HL-60/S4 treated with phorbol 12-myristate 13-acetate at 8.2 ng/mL for 4 days and 3 days (cell line): ENCODE measurements around the gene RALGAPB.

ENCODE experiments used
- in situ Hi-C: fragments of 300-500 bp; cut with MboI; formaldehyde crosslinking; loops from 2 replicates; pipeline ENCODE4 v1.15.0; 2022; ENCODE audit warnings: low sequenced_read_pairs

RALGAPB gene

DNA sequence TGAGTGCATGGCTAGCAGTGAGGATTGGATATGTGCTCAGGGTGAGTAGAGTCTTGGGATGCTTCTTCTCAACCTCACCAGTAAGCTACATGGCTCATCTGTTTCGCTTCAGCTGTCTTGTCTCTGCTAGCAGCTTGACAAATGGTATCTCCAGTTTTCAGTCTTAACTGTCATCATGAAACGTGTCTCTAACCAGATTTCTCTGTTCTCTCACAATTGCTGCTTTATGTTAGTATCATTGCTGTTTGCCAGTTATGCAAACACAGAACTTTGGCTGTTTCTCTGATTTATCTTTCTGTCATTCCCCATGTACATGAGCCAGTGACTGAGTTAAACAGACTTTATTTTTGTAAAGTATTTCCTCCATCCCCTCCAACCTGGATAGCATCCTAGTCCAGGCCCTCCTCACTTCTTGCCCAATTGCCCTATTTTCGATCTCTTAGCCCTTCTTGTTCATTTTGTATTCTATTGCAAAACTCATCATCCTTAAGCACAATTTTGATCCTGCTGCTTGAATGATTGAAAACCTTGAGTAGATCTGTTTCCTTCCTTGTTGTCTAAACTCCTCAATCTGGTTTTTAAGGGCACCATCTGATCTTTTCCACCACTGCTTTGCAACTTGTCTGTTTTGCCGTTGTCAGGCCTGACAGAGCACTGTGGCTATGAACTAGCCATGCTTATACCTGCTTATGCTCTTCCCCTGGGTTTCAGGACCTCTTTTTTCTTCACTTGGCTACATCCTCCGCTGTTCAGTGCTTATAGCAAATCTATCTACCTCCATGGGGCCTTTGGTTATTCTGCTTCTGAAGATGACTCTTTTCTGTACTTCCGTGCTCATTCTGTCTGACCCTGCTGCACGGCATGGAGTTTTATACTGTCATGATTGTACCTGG is 70.6 kb downstream of the RALGAPB start:
- in situ Hi-C loops: no loop called here

DNA sequence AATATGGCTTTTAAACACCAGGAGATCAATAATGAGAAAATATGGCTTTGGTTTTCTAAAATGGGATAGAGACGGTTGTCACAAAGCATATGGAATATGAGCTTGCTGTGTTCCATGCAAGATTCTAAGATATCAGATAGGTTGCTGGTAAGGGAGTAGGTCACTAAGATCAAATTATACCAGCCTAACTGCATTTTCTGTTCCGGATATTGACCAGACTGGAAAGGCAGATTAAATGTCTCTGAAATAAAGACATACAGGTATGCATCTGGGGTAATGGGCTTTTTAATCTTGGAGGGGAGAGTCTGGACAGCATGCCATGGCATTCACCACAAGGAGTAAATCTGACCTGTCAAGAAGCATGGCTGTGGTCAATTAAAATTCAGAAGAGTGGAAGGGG is 73.1 kb downstream of the RALGAPB start:
- in situ Hi-C loops: no loop called here

GRCh38 chr20:38547288-38548085 is 74.8 kb downstream of the RALGAPB start:
- in situ Hi-C loops: no loop called here

DNA sequence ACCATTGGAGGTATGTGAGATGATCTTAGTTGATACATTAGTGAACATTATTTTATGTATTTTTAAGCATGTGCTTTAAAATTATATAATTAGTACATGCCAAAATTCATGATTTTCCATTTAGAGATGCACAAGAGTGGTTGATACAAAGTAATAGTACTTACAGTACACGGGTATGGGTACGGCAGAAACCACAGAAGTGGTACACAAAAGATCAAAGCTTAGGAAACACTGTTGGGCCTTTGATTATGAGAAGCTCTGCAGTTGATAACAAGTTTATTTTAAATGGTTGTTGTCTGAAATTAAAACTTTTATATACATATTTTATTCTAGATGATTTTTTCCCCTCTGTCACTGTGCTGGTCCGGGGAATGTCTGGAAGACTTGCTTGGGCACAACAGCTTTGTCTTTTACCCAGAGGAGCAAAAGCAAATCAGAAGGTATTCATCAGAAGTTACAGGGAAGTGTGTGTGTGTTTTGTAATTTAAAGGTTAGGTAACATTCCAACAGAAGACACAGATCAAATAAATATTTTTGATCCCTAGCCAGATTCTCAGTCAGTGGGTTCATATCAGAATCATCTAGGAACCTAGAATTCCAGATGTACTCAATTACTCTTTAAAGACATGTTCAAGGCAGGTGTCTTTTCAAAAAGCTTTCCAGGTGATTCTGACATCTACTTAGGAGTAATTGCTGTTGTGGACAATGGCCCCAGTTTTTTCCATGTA is 75.9 kb downstream of the RALGAPB start:
- in situ Hi-C loops: no loop called here

GRCh38 chr20:38550274-38550673 is 77.6 kb downstream of the RALGAPB start:
- in situ Hi-C loops: no loop called here

DNA sequence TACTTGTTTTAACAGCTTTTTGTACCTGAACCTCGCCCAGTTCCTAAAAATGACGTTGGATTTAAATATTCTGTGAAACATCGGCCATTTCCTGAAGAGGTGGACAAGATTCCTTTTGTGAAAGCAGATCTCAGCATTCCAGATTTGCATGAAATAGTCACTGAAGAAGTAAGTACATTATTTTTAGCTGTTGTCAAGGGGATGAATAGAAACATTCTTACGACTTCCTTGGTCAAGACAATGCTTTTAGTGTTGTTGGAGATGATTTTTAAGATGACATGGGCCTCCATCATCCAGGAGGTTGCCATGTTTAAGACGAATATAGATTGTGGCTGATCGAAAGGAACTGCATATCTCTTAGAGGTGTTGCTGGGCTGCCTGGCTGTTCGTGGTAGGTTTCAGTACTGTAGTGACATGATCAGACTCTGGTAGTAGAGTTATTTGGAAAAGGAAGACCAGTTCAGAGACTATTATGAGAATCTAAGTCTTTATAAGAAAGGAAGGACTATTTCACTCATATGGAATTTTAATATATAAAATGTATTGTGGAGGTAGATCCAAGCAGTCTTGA is 78.5 kb downstream of the RALGAPB start:
- in situ Hi-C loops: no loop called here

GRCh38 chr20:38554986-38555385 is 82.3 kb downstream of the RALGAPB start:
- in situ Hi-C loops: no loop called here

GRCh38 chr20:38555395-38555794 is 82.8 kb downstream of the RALGAPB start:
- in situ Hi-C loops: no loop called here

- in situ Hi-C loops: no loop called here
These were observed 84.5 kb downstream of the RALGAPB start for GRCh38 chr20:38557174-38557573.

DNA sequence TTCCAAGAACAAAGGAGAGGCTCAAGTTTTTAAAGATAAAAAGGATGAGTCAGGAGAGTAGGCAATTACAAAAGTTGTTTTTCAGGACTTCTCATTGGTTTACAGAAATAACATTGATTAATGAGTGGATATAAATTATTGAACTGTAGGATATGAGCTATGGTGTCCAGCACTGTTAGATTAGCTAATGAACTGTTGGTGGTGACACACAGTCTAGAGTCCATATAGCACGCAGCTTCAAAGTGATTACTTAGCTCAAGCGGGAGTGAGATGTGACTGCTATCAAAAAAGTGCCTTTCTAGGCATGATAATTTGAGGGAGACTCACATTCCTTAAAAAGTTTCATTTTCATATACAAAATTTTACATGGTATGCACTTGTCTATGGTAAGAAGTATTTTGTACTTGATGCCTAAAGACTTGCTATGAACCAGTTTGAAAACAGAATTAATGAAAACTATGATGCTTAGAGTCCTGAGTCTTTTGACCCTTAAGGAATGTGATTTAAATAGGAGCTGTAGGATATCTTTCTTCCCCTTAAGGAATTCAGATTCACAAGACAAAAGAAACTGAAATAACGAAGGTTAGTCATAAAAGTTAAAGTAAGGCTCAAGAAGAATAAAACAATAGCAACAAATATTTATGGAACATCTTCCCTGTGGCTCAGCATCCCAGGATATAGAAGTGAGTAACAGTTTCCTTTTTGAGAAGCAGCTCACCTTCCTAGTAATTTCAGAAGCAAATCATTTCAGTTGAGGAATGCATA is 86.1 kb downstream of the RALGAPB start:
- in situ Hi-C loops: no loop called here

GRCh38 chr20:38559764-38560163 is 87.1 kb downstream of the RALGAPB start:
- in situ Hi-C loops: no loop called here

- in situ Hi-C loops: no loop called here
These were observed 91.3 kb downstream of the RALGAPB start for GRCh38 chr20:38563802-38564431.

DNA sequence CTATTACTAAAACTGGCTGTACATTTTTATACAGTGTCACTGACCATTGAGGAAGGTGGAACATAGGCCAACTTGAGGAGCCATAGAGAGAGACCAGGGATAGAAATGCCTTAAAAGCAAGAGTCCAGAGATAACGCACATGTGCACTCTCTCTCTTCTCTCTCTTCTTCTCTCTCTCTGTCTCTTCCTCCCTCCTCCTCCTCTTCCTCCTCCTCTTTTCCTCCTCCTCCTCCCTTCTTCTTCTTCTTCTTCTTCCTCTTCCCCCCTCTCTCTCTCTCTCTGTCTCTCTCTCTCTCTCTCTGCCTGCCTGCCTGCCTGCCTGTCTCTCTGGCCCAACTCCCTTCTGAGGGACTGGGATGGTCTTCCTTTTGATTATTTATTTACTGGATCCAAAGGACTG is 92.0 kb downstream of the RALGAPB start:
- in situ Hi-C loops: no loop called here

GRCh38 chr20:38566036-38566598 is 93.5 kb downstream of the RALGAPB start:
- in situ Hi-C loops: no loop called here

DNA sequence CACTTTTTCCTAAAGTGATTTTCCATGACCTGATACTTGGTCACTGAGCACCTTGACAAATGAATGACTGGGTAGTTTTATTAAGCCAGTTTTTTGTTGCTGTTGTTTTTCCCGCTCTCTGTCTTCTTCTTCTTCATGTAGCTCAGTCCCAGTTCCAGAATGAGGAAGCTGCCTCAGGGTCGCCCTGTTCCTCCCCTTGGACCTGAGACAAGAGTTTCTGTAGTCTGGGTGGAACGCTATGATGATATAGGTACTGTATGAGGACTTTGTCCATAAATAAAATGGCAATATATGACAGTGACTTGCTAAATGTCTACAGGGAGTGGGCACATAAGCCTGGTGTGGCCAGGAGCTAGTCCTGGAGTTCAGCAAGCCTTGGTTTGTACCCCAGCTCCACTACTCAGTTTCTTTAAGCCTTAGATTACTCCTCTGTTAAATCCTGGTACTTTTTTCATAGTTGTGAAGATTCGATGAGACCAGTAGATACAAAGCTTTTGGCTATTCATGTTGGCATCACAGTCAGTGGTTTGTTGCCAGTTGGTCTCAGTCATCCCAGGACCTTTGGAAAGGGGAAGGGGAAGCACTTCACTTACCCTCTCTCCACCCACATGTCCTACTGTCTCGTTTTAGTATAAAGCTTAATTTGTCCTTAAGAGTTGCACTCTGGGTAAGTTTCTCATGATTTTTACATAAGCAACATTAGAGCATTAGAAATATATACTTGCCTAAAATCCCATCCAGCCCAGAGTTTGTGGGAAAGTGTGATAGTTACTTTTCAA is 97.3 kb downstream of the RALGAPB start:
- in situ Hi-C loops: no loop called here

GRCh38 chr20:38573413-38573812 is 100.8 kb downstream of the RALGAPB start:
- in situ Hi-C loops: no loop called here

DNA sequence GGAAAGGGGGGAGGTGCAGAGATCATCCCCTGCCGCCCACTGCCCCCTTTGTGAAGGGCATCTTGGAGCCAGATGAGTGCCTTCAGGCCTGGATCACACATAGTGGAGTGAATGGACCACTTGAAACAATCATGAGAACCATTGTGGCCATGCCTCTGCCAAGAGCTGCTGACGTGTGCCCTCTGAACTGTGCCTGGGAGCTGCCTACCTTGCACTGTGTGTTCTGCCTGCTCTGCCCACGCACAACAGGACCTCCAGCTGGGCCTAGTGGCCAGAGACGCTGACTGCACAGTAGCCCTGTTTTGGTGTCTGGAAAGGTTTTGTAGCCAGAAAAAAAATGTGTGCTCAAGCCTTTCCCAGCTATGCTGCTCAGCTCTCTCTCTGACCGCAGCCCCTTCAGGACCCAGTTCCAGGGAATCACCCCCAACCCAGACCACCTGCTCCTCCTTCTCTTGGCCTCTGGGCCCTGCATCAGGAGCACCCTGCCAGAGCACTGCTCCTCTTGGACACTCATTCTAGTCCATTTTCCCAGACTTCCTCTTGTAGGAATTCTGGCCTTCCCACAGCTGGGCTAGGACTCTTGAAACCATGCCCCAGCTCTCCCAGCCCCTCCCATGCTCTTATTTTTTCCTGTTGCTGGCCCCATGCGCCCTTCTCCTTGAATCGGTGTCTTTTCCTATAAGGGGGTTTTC is 106.7 kb downstream of the RALGAPB start:
- in situ Hi-C loops: no loop called here

- in situ Hi-C loops: no loop called here
These were observed 107.3 kb downstream of the RALGAPB start for GRCh38 chr20:38579921-38580320.
